Activated CD8-positive, alpha-beta memory T cell treated with anti-CD3 and anti-CD28 coated beads, Interleukin-2, amount 50 U/mL, for 24 hours (primary cell): ENCODE measurements around the gene SLC29A4.
"Not testable (repeated sequence)": the region's sequence is repeated elsewhere in the genome, so short reads cannot be mapped to it uniquely, and the experiment has no call there.

Experiments used
- DNase-seq: peaks from one replicate; pipeline ENCODE4 v3.0.0-alpha.2; 2020; ENCODE audit errors: extremely low read depth

The SLC29A4 gene

DNA sequence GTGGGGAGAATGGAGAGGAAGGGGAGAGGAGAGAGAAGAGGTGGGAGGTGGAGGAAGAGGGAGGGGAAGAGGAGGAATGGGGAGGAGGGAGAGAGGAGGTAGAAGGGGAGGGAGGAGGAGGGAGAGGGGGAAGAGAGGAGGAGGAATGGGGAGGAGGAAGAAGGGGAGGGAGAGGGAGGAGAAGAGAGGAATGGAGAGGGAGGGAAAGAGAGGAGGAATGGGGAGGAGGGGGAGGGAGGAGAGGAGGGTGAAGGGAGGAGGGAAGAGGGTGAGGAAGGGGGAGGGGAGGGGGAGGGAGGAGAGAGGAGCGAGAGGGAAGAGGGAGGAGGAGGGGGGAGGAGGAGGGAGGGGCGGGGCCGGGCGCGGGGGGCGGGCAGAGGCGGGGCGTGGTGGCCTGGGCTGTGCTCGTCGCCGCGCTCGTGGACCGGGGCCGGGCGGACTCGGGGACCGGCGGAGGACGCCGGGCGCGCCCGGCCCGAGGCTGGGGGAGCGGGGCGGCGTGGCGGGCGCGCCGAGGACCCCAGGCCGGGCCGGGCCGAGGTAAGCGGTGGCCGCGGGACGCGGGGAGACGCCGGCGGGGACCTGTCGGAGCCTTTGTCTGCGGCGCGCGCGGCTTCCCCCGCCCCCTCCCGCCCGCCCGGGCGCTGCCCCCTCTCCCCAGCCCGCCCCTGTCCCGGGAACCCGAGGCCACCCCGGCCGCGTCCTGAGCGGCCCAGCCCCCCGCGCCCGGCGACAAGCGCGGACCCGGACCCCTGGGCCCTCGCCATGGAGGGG, at the start of gene SLC29A4:
Gene SLC29A4, plus strand, starts transcription at position 401 of the 774 bp plus-strand sequence. CDS start 4,874 bp downstream, outside the sequence.
- no peak for DNase-seq

DNA sequence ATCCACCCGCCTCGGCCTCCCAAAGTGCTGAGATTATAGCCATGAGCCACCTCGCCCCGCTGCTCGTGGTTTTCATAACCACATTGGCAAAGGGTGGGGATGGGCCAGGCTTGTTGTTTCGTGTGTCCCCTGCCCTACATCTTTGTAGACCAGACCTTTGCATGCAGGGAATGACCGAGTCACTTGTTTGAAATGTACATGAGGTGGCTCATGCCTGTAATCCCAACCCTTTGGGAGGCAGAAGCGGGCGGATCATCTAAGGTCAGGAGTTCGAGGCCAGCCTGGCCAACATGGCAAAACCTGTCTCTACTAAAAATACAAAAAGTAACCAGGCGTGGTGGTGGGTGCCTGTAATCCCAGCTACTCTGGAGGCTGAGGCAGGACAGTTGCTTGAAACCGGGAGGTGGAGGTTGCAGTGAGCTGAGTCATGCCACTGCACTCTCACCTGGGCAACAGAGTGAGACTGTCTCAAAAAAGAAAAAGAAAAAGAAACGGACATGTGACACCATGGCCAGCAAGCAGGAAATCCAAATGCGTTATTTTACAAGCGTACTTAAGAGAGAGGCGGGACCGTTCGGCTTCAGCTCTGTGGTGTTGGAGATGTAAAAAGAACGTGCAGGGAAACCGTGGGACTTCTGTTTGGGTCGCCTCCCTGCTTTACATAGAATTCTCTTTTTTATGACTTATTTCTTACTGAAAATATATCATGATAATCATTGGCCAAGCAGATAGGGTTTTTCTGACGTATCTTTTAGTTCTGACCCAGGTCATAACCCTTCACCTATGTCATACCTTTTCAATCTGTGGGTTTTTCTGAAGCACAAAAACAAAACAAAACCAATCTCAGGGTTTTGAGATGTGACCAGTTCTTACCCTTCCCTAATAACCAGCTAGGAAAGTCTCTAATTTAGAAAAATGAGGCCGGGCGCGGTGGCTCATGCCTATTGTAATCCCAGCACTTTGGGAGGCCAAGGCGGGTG, 47.6 kb upstream of the SLC29A4 start:
- no peak for DNase-seq

DNA sequence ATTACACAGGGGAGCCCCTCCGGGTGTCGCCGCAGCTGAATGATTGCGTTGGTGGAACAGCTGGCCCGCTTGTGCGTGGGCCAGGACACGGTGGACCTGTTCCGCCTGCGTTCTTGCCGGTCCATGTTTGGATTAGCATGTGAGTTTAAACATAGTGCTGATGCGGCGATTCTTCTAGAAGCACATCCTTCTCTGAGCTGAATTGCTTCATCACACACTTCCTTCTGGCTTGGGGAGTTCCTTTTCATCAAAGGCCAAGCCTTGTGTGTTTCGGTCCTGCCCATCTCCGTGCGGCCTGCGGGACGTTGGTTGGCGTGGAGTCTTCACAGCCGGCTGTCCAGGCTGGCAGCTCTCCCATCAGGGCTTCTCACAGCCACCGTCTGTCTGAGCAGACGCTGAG, 45.5 kb upstream of the SLC29A4 start:
- DNase-seq = no peak

DNA sequence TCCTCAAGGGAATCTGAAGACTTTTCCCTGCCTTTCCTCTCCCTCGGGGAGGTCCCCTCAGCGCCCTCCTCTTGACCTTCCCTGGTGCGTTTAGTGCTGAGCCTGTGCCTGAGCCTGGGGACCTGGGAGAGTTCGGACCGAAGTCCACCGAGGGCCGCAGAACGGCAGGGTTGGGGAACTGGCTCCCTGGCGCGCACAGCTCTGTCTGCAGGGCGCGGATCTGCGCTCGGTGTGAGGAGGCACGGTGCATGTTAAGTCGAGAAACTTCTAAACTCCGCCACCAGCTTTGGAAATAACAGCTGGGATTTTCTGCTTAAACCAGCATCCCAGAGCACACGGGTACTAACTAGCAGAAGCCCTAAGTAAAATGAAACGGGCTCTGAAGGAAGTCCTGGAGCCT, 44.2 kb upstream of the SLC29A4 start:
- DNase-seq = no peak

- DNase-seq = no peak
Observed at GRCh38 chr7:5243261-5243660, 39.5 kb upstream of the SLC29A4 start.

DNA sequence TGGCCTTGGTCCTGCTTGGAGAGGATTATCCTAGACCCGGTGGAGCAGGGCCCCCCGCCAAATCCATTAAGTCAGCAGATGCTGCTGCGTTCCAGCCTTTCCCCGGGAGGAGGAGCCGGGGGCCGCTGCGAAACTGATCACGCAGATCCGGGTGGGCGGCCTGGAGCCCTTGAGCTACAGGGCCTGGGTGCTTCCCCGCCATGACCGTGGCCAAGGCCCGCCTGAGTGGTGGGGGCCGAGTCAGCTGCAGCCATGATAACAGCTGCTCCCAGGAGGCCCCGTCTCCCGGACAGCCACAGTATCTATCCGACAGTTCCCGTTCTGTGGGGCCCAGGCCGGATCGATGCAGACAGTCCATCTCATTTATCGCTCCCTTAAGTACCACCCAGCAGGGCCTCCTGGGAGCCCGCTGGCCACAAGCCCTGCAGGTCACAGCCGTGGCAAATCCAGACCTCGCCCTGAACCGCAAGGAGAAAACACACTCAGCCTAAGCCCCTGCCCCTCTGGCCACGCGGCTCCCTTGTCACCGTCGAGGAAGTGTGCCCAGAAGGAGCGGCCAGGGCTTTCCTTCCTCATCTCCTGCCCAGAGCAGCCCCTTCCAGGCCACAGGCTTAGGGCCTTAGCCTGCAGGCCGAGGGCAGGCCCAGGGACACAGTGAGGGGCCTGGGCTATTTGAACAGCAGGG, 34.4 kb upstream of the SLC29A4 start:
- no peak for DNase-seq

DNA sequence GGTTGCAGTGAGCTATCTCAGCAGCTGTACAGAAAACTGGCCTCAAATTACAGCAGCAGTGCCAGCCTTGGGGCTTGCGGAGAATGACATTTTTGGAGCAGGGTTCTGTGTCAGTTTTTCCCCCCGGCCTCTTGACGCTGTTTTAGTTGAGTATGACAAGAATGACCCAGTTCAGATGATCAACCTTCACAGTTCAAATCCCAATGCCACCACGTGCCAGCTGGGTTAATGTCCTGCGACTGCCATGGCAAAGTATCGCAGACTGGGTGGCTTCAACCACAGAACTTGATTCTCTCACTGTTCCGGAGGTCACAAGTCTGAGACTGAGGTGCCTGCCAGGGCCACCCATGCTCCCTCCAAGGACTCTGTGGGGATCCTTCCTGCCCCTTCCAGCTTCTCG, 32.0 kb upstream of the SLC29A4 start:
- DNase-seq = not testable (repeated sequence)

DNA sequence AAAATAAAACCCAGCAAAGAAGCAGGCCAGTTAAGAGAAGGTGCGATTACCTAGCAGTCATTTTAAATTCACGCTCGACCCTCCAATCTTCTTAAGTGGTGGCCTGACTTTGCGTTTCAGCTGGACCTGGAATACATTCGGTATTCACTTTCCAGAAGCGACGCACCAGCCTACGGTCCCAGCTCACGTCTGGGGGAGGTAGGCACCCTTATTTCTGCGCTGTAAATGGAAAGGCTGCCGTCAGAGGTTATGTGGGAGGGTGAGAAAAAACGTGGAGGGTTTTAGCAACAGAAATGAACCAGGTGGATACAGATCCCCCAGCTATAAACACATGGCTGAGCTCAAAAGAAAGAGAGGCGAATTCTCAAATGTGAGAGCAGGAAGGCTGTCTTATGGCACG, 29.2 kb upstream of the SLC29A4 start:
- DNase-seq = not testable (repeated sequence)

DNA sequence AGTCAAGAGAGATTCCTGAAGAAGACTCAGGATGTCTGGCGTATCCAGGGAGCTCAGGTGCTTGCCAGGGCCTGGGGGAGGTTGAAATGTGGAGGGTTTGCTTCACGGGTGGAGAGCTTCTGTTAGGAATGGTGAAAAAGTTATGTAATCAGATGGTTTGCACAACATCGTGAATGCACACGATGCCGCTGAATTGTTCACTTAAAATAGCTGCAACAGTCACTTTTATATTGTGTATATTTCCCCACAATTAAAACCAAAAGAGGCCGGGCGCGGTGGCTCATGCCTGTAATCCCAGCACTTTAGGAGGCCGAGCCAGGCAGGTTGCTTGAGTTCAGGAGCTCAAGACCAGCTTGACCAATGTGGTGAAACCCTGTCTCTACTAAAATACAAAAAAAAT, 28.4 kb upstream of the SLC29A4 start:
- DNase-seq = not testable (repeated sequence)

GRCh38 chr7:5255832-5256231, 26.9 kb upstream of the SLC29A4 start:
- DNase-seq = no peak

DNA sequence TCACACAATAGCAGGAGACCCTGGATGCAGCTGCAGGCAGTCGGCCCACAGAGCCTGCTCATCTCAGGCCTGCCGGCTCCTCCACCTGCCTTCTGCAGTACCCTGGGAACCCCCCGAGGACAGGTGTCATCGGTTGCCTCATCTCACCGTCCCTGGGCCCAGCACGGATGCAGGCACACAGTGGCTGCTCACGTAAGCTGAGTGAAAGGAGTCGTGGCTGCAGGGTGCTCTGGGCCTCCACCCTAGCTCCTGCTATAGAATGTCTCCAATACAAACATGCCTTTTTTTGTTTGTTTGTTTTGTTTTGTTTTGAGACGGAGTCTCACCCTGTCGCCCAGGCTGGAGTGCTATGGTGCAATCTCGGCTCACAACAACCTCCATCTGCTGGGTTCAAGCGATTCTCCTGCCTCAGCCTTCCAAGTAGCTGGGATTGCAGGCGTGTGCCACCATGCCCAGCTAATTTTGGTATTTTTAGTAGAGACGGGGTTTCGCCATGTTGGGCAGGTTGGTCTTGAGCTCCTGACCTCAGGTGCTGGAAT, 22.1 kb upstream of the SLC29A4 start:
- not testable (repeated sequence) for DNase-seq

DNA sequence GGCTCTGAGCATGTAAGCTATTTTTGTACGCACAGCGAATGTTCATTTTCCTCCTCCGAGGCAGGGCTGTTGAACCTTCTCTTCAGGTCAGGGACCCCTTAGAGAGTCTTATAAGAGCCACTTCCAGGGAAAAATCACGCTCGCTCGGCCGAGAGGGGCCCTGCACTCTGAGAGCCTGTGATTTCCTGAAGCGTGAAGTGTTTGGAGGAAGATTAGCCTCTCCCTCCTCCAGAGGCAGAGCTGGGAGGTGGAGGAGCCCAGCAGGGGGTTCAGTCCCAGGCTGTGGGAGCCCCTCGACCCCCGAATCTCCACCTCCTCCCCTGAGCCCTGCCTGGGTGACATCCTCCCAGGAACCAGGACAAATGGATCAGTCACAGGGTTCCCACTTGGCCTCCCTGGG, 19.7 kb upstream of the SLC29A4 start:
- not testable (repeated sequence) for DNase-seq

DNA sequence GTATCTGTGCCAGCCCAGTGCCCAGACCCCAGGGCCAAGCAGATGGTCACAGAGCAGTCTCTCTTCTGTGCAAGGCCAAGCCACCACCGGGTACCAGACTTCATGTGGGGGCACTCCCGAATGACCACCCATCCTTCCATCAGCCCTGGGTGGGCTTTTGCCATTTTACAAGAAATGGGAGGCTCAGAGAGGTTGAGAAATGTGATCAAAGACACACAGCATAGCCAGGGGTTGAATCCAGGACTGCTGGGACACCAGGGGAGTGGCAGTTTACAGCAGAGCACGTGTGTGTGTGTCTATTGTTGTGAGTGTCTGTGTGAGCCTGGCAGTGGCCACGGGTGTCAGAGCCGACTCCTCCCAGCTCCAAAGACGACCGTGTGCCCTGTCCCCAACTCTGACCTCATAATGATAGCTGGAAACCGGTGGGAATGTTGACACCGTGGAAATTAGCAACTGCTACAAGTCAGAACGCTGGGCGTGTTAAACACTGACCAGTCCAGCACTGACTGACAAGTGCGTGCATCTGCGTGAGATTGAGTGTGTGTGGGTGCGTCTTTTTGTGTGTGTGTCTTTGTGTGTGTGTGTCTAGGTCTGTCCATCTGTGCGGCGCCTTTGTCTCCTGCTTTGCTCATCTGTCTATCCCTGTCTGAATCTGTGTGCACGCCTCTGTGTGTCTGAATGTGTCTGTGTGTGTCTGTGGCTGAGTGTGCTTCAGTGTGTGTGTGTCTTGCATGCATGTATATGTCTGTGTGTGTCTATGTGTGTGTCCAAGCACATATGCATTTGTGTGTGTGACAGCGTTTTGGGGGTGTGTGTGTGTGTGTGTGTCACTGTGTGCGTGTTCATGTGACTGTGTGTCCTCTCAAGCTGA, 17.2 kb upstream of the SLC29A4 start:
- no peak for DNase-seq

GRCh38 chr7:5266191-5267028, 16.3 kb upstream of the SLC29A4 start:
- DNase-seq = no peak

GRCh38 chr7:5267829-5268228, 14.9 kb upstream of the SLC29A4 start:
- not testable (repeated sequence) for DNase-seq

- DNase-seq = not testable (repeated sequence)
Observed at GRCh38 chr7:5269992-5270657, 12.6 kb upstream of the SLC29A4 start.

GRCh38 chr7:5270788-5271187, 12.0 kb upstream of the SLC29A4 start:
- DNase-seq = no peak

- not testable (repeated sequence) for DNase-seq
Observed at GRCh38 chr7:5273831-5274405, 8.8 kb upstream of the SLC29A4 start.

- DNase-seq = no peak
Observed at GRCh38 chr7:5274441-5274840, 8.3 kb upstream of the SLC29A4 start.
